HEK293T (cell line): ENCODE results near the gene TTC7B.

Source experiments
- ARNT ChIP-seq: fragments of 450-650 bp; IDR thresholded peaks from 2 replicates; pipeline ENCODE4 v1.6.1; 2017; ENCODE audit warnings: mild to moderate bottlenecking
- BHLHE40 ChIP-seq: fragments of 450-650 bp; IDR thresholded peaks from 2 replicates; pipeline ENCODE4 v1.6.1; 2016; ENCODE audit warnings: mild to moderate bottlenecking, moderate library complexity, borderline replicate concordance
- ELF4 ChIP-seq: fragments of 450-650 bp; IDR thresholded peaks from 2 replicates; pipeline ENCODE4 v1.6.1; 2017; ENCODE audit warnings: antibody characterized with exemption
- FOXA1 ChIP-seq: fragments of 450-650 bp; IDR thresholded peaks from 2 replicates; pipeline ENCODE4 v1.6.1; 2016; ENCODE audit warnings: mild to moderate bottlenecking
- FOXK2 ChIP-seq: fragments of 450-650 bp; IDR thresholded peaks from 2 replicates; pipeline ENCODE4 v1.6.1; 2016; ENCODE audit warnings: mild to moderate bottlenecking
- SP1 ChIP-seq: fragments of 450-650 bp; IDR thresholded peaks from 2 replicates; pipeline ENCODE4 v1.6.1; 2017
- SUZ12 ChIP-seq: fragments of 450-650 bp; IDR thresholded peaks from 2 replicates; pipeline ENCODE4 v1.6.1; 2016; ENCODE audit warnings: mild to moderate bottlenecking
- TARDBP ChIP-seq: fragments of 450-650 bp; IDR thresholded peaks from 2 replicates; pipeline ENCODE4 v1.6.1; 2016
- ZNF384 ChIP-seq: fragments of 450-650 bp; IDR thresholded peaks from 2 replicates; pipeline ENCODE4 v1.6.1; 2016
- TF ChIP-seq, protein P1 (sequence below): fragments of 450-650 bp; IDR thresholded peaks from 2 replicates; pipeline ENCODE4 v1.6.1; 2016

DNA sequence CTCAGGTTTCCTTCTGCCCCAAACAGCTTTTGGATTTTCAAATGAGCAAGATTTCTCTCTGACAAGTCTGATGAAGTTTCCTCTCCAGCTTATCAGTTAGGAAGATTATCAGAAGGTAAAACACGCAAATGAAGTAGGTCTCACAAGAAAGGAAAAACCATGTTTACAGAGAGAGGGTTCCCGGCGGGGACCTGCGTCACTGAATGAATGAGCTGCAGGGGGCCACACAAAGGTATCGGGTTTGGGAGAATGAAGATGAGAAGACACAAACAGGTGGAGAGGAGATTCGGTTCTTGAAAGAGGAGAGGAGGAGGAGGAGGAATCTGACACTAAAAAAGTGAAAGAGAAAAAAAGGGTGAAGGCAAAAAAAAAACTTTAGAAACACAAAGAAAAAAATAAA, 210.8 kb downstream of the TTC7B start:
- TF ChIP-seq ARNT, result no peak
- TF ChIP-seq SP1, result no peak
- TF ChIP-seq ELF4, result no peak
- TF ChIP-seq FOXK2, result no peak
- no peak for TF ChIP-seq BHLHE40
- TF ChIP-seq SUZ12, result no peak
- no peak for TF ChIP-seq TARDBP
- no peak for TF ChIP-seq ZNF384
- TF ChIP-seq FOXA1, result no peak
- TF ChIP-seq, protein P1, sequence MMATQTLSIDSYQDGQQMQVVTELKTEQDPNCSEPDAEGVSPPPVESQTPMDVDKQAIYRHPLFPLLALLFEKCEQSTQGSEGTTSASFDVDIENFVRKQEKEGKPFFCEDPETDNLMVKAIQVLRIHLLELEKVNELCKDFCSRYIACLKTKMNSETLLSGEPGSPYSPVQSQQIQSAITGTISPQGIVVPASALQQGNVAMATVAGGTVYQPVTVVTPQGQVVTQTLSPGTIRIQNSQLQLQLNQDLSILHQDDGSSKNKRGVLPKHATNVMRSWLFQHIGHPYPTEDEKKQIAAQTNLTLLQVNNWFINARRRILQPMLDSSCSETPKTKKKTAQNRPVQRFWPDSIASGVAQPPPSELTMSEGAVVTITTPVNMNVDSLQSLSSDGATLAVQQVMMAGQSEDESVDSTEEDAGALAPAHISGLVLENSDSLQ, result no peak
